Measurements from ENCODE around the gene KLHL41.
"Not testable (repeated sequence)": the region's sequence is repeated elsewhere in the genome, so short reads cannot be mapped to it uniquely, and the experiment has no call there.

Gene KLHL41

GRCh38 chr2:169540146-169540545 is 30.6 kb downstream of the KLHL41 start:
- no peak overlapping the region for H3K4me3 ChIP-seq (replicated peaks; ENCODE audit: low read depth, low read length)
- no peak for TF ChIP-seq CTCF (IDR thresholded peaks at IDR 0.05; ENCODE audit: low read depth, low read length, missing control alignments)
- DNase-seq (ENCODE audit: extremely low read depth, low read depth): no peak

GRCh38 chr2:169542433-169542832 is 32.9 kb downstream of the KLHL41 start:
- H3K4me3 ChIP-seq (replicated peaks; ENCODE audit: low read depth, low read length): no peak overlapping the region
- no peak for DNase-seq (ENCODE audit: extremely low read depth, low read depth)
- TF ChIP-seq CTCF (IDR thresholded peaks at IDR 0.05; ENCODE audit: low read depth, low read length, missing control alignments): no peak

- H3K4me3 ChIP-seq (replicated peaks; ENCODE audit: low read depth, low read length): no peak overlapping the region
- DNase-seq (ENCODE audit: extremely low read depth, low read depth): no peak
- TF ChIP-seq CTCF (IDR thresholded peaks at IDR 0.05; ENCODE audit: low read depth, low read length, missing control alignments): no peak
Measured at GRCh38 chr2:169546756-169547155, 37.3 kb downstream of the KLHL41 start.

- no peak overlapping the region for H3K4me3 ChIP-seq (replicated peaks; ENCODE audit: low read depth, low read length)
- no peak for TF ChIP-seq CTCF (IDR thresholded peaks at IDR 0.05; ENCODE audit: low read depth, low read length, missing control alignments)
- no peak for DNase-seq (ENCODE audit: extremely low read depth, low read depth)
Measured at GRCh38 chr2:169561364-169561763, 51.9 kb downstream of the KLHL41 start.

- not testable (repeated sequence) for DNase-seq (ENCODE audit: extremely low read depth, low read depth); H3K4me3 ChIP-seq (replicated peaks; ENCODE audit: low read depth, low read length)
Measured at GRCh38 chr2:169562084-169562483, 52.6 kb downstream of the KLHL41 start.

GRCh38 chr2:169562519-169562918 is 53.0 kb downstream of the KLHL41 start:
- TF ChIP-seq CTCF (IDR thresholded peaks at IDR 0.05; ENCODE audit: low read depth, low read length, missing control alignments): no peak
- no peak for DNase-seq (ENCODE audit: extremely low read depth, low read depth)

GRCh38 chr2:169565686-169566085 is 56.2 kb downstream of the KLHL41 start:
- no peak for TF ChIP-seq CTCF (IDR thresholded peaks at IDR 0.05; ENCODE audit: low read depth, low read length, missing control alignments)
- DNase-seq (ENCODE audit: extremely low read depth, low read depth): no peak
- H3K4me3 ChIP-seq (replicated peaks; ENCODE audit: low read depth, low read length): no peak overlapping the region

More at GRCh38 chr2:169562519-169562918, 53.0 kb downstream of the KLHL41 start:
- no peak overlapping the region for H3K4me3 ChIP-seq (replicated peaks; ENCODE audit: low read depth, low read length)

Measured in HFF-Myc (cell line).